K562 (cell line): ENCODE data around the gene EIF4G2. TPM values are rescaled to one million over a fixed set of nuclear protein-coding genes. Genes with fewer than 3 reads are reported as not detected.

Source experiments
- ATAC-seq: fragments of 200-7000 bp; cut with Tn5 transposase; 3 replicates; pipeline ENCODE4 v1.9.1; 2020; ENCODE audit warnings: moderate library complexity
- BruUV-seq: library from RNA; stranded (reverse); fragments of 400-500 nt; replicated peaks from 2 replicates; lab custom pipeline; 2021; lab: Mats Ljungman, UMichigan
- CTCF ChIA-PET: fragments of 300-600 bp; formaldehyde crosslinking; extraction: SDS; loops from one replicate; lab custom pipeline; 2021; ENCODE audit warnings: low intra/inter-chr PET ratio; lab: Yijun Ruan, JAX
- POLR2A ChIA-PET: fragments of 300-600, 350-650 bp; sonication (Branson Sonifier 250); formaldehyde crosslinking; extraction: SDS; loops from one replicate; lab custom pipeline; 2021; ENCODE audit warnings: antibody characterized with exemption, inconsistent platforms; lab: Yijun Ruan, JAX
- DNase-seq, 4 experiments: peaks; one replicate each; pipeline versions ENCODE4 v3.0.0 to v3.0.0-alpha.2; 2011 to 2018; ENCODE audit warnings: low spot score in 3 of 4, mixed read lengths in 3 of 4; ENCODE audit errors: extremely low read depth in 1 of 4
- FAIRE-seq: peaks from 2 replicates; lab custom pipeline; 2011; peaks lifted over from hg19 to GRCh38; lab: Jason Lieb, UNC
- H2AFZ ChIP-seq: 2 replicates; pipeline ENCODE4 v1.6.0; 2011; ENCODE audit warnings: low read depth, low read length, control low read depth, inconsistent platforms
- H3K27ac ChIP-seq: fragments of 200-600 bp; 3 replicates; pipeline ENCODE4 v1.8.0; 2011; ENCODE audit warnings: low read depth, mild to moderate bottlenecking, control low read depth, inconsistent platforms, low read length, moderate library complexity, mixed read lengths; ENCODE audit errors: extremely low read depth
- H3K27me3 ChIP-seq, 2 experiments: fragments of 300-600 bp in 1 of 2; 2 replicates in 1 of 2; 3 replicates in 1 of 2; pipeline versions ENCODE4 v1.6.0 to v1.8.0; 2011; ENCODE audit warnings: inconsistent platforms in 2 of 2, low read length in 2 of 2, mild to moderate bottlenecking in 1 of 2, mixed read lengths in 1 of 2, moderate library complexity in 1 of 2; ENCODE audit not compliant: control insufficient read depth in 2 of 2, insufficient read depth in 2 of 2
- H3K36me3 ChIP-seq: fragments of 300-600 bp; 3 replicates; pipeline ENCODE4 v1.8.0; 2011; ENCODE audit warnings: mild to moderate bottlenecking, low read length, inconsistent platforms; ENCODE audit not compliant: control insufficient read depth, insufficient read depth
- H3K4me1 ChIP-seq, 2 experiments: fragments of 200-600 bp in 1 of 2; replicated peaks in 1 of 2; 2 replicates in 1 of 2; 3 replicates in 1 of 2; pipeline versions ENCODE4 v1.5.1 to v1.8.0; 2011; ENCODE audit warnings: inconsistent platforms in 2 of 2, low read length in 2 of 2, mild to moderate bottlenecking in 1 of 2, mixed read lengths in 1 of 2, moderate library complexity in 1 of 2; ENCODE audit not compliant: control insufficient read depth in 2 of 2, insufficient read depth in 2 of 2
- H3K4me2 ChIP-seq: 2 replicates; pipeline ENCODE4 v1.6.1; 2011; ENCODE audit warnings: low read length, control low read depth, inconsistent platforms, mixed read lengths; ENCODE audit not compliant: insufficient read depth
- H3K4me3 ChIP-seq: fragments of 200-600 bp; sonication (generic), shearing (Covaris generic); 2 replicates; pipeline ENCODE4 v1.5.1; 2016; ENCODE audit warnings: control low read depth, inconsistent platforms
- H3K79me2 ChIP-seq: fragments of 200-600 bp; 3 replicates; pipeline ENCODE4 v1.8.0; 2011; ENCODE audit warnings: low read length, inconsistent platforms; ENCODE audit not compliant: control insufficient read depth, insufficient read depth
- H3K9ac ChIP-seq, 2 experiments: 2 replicates each; pipeline versions ENCODE4 v1.6.0 to v1.6.1; 2011; ENCODE audit warnings: low read depth in 2 of 2, low read length in 2 of 2, control low read depth in 1 of 2, inconsistent platforms in 1 of 2, mild to moderate bottlenecking in 1 of 2, mixed read lengths in 1 of 2; ENCODE audit not compliant: insufficient read depth in 1 of 2
- H3K9me1 ChIP-seq: one replicate; pipeline ENCODE4 v1.6.0; 2011; ENCODE audit warnings: inconsistent platforms, mild to moderate bottlenecking, low read length, moderate library complexity; ENCODE audit not compliant: control insufficient read depth, insufficient read depth
- H3K9me3 ChIP-seq: replicated peaks from 2 replicates; pipeline ENCODE4 v1.5.1; 2011; ENCODE audit warnings: low read depth, low read length, inconsistent platforms; ENCODE audit not compliant: control insufficient read depth, insufficient read depth
- H4K20me1 ChIP-seq: replicated peaks from 2 replicates; pipeline ENCODE4 v1.6.1; 2011; ENCODE audit warnings: low read length, inconsistent platforms, mixed read lengths; ENCODE audit not compliant: control insufficient read depth, insufficient read depth
- ILK ChIP-seq: fragments of 450-650 bp; IDR thresholded peaks from 2 replicates; pipeline ENCODE4 v1.6.1; 2016; ENCODE audit warnings: missing genetic modification characterization, low read depth, mild to moderate bottlenecking, missing compliant biosample characterization, moderate library complexity, borderline replicate concordance
- NFRKB ChIP-seq: fragments of 450-650 bp; IDR thresholded peaks from 2 replicates; pipeline ENCODE4 v1.6.1; 2016; ENCODE audit warnings: low read depth
- SFPQ ChIP-seq: fragments of 200-400 bp; formaldehyde crosslinking; IDR thresholded peaks from 2 replicates; pipeline ENCODE4 v1.6.1; 2017; ENCODE audit warnings: mild to moderate bottlenecking, low read depth, low read length, moderate library complexity
- TSHZ1 ChIP-seq: fragments of 250-450 bp; sonication (Bioruptor Pico); IDR thresholded peaks from 2 replicates; pipeline ENCODE4 v1.4.0; 2020; ENCODE audit warnings: mild to moderate bottlenecking, moderate library complexity
- WGBS: fragments of 100-300 bp; shearing (Covaris generic); methylation state at CpG from one replicate; pipeline ENCODE4 v1.1.6; 2016; ENCODE audit warnings: low coverage, mixed read lengths; ENCODE audit not compliant: insufficient coverage; ENCODE audit errors: missing lambda C conversion rate; 5-methylcytosine and 5-hydroxymethylcytosine counted together
- in situ Hi-C: fragments of 300-500 bp; cut with MboI; formaldehyde crosslinking; loops from 4 replicates; pipeline ENCODE4 v1.15.0; 2018; ENCODE audit warnings: inconsistent platforms, mixed read lengths
- intact Hi-C: fragments of 100-400 bp; cut with micrococcal nuclease; formaldehyde crosslinking; loops from 2 replicates; pipeline ENCODE4 v1.14.2; 2022
- polyA plus RNA-seq, 8 experiments: library from polyadenylated mRNA; depleted of rRNA in 4 of 8; stranded (reverse) in 5 of 8; unstranded in 3 of 8; fragments of >200 nt; fragmentation: Nextera tagmentation in 2 of 8; fragmentation: Illumina TruSeq in 1 of 8; extraction: Ambion mirVana in 2 of 8; extraction: Trizol in 1 of 8; gene quantifications; 2 replicates each; pipeline versions ENCODE4 v1.2.1 to v1.2.3, GENCODE V29; 2011 to 2014; ENCODE audit warnings: inconsistent platforms in 1 of 8, missing spikeins in 1 of 8
- total RNA-seq, 7 experiments: library from RNA; depleted of rRNA in 6 of 7; stranded (reverse); fragments of >200 nt in 6 of 7; fragmentation: Illumina TruSeq in 2 of 7; extraction: Trizol in 2 of 7; gene quantifications; 2 replicates each; pipeline versions ENCODE4 v1.2.1 to v1.2.3, GENCODE V29; 2011 to 2021; ENCODE audit warnings: low replicate concordance in 1 of 7

The EIF4G2 gene
- total and polyA plus RNA-seq, 9 of the 15 experiments (the other 6 are each of a cell fraction or from before 2014, with no cell fraction given), result 206 to 790 (median 646) TPM

- Histone ChIP-seq H3K9me3 (no peaks in the 10 kb centered on the region), H2AFZ (no peak overlapping the region), H3K27ac (no peak overlapping the region), H3K27me3 (no peaks in the 10 kb centered on the region), H3K79me2 (no peaks in the 10 kb centered on the region), H4K20me1 (no peaks in the 10 kb centered on the region), H3K9ac (no peak overlapping the region), H3K4me2 (no peak overlapping the region), H3K4me3 (no peak overlapping the region), H3K4me1 (no peaks in the 10 kb centered on the region), H3K9me1 (no peaks in the 10 kb centered on the region), H3K36me3 (peaks cover 60% of the 10 kb centered on the region)
- ATAC-seq, result no peak
- intact Hi-C loops (no loop called here), in situ Hi-C loops (loop anchor here (25.0 kb wide), 1 partner anchor 485 kb away; no protein-coding TSS in a partner anchor)
- FAIRE-seq, result no peak
- BruUV-seq, result no TSS peak
- no peak for DNase-seq
- ChIA-PET POLR2A (interaction anchor here (1.4 kb wide), 1 partner anchor 15 kb away, joined by 5 read pairs; no protein-coding TSS in a partner anchor), CTCF (no interaction called here)
- WGBS, result 100% methylated on average over 3 of the region's 3 CpGs
- TF ChIP-seq NFRKB, result no peak
- no peak for TF ChIP-seq ILK
These were observed 31.3 kb downstream of the EIF4G2 start for GRCh38 chr11:10777393-10777793.

- no peaks in the 10 kb centered on the region for H4K20me1 ChIP-seq
- intact Hi-C loops, result no loop called here
- no peak overlapping the region for H3K4me2 ChIP-seq
- H3K36me3 ChIP-seq, result peaks cover 57% of the 10 kb centered on the region
- no peak overlapping the region for H3K9ac ChIP-seq
- DNase-seq (no peak), FAIRE-seq (no peak)
- BruUV-seq, result no TSS peak
- CTCF ChIA-PET, result no interaction called here
- no peak overlapping the region for H2AFZ ChIP-seq
- H3K4me3 ChIP-seq, result no peak overlapping the region
- no peaks in the 10 kb centered on the region for H3K79me2 ChIP-seq
- 93% methylated on average over 1 of the region's 2 CpGs for WGBS
- no peak overlapping the region for H3K27ac ChIP-seq
- TF ChIP-seq TSHZ1 (CRISPR knock-in tag) (no peak), SFPQ (no peak)
- TF ChIP-seq, all 486 proteins: peak for 0
- Histone ChIP-seq H3K27me3 (no peaks in the 10 kb centered on the region), H3K9me1 (no peaks in the 10 kb centered on the region), H3K4me1 (no peaks in the 10 kb centered on the region), H3K9me3 (no peaks in the 10 kb centered on the region)
- in situ Hi-C loops, result loop anchor here (25.0 kb wide), 1 partner anchor 487 kb away; no protein-coding TSS in a partner anchor
- ATAC-seq, result no peak
- POLR2A ChIA-PET, result interaction anchor here (0.6 to 0.7 kb wide), 2 partner anchors 8 to 57 kb away, joined by 3 read pairs; no protein-coding TSS in a partner anchor
These were observed 33.9 kb downstream of the EIF4G2 start for GRCh38 chr11:10774811-10775210.
